Gastrocnemius medialis (tissue), 4 donors: Measurements from ENCODE around the gene DLD.

Experiments
- CTCF ChIP-seq, 5 experiments: fragments of 450-650 bp in 3 of 5; fragments of 200-600 bp in 2 of 5; sonication (generic) in 2 of 5; IDR thresholded peaks in 4 of 5; conservative IDR thresholded peaks in 1 of 5; 1 replicate in 4 of 5; 2 replicates in 1 of 5; pipeline ENCODE4 v1.5.1; 2016 to 2019; ENCODE audit warnings: antibody characterized with exemption in 5 of 5, mild to moderate bottlenecking in 3 of 5, moderate library complexity in 3 of 5
- POLR2A ChIP-seq, 2 donors: fragments of 450-650 bp; IDR thresholded peaks; one replicate each; pipeline ENCODE4 v1.6.1; 2017; ENCODE audit warnings: antibody characterized with exemption in 2 of 2, mild to moderate bottlenecking in 2 of 2, moderate library complexity in 2 of 2

GRCh38 chr7:107877731-107878382, 13.1 kb upstream of the DLD start:
- TF ChIP-seq CTCF (IDR thresholded peaks at IDR 0.05 in 4 of 5, conservative IDR thresholded peaks at IDR 0.05 in 1 of 5) (no peak), POLR2A (IDR thresholded peaks at IDR 0.05) (no peak)
